ENCODE data around the gene LSAMP.

The LSAMP gene

GRCh38 chr3:115903843-115904242, 541.4 kb downstream of the LSAMP start:
- no peak overlapping the region for H3K4me3 ChIP-seq (ENCODE audit: low read depth, low read length)

GRCh38 chr3:115901008-115901407, 544.3 kb downstream of the LSAMP start:
- Histone ChIP-seq H3K4me1 (ENCODE audit: control insufficient read depth, insufficient read depth, low read length) (peaks cover 6% of the 10 kb centered on the region; the same call in 1 of the 2 replicates), H3K36me3 (ENCODE audit: control insufficient read depth, insufficient read depth, low read length) (no peaks in the 10 kb centered on the region), H3K27ac (ENCODE audit: low read depth, low read length) (no peak overlapping the region), H3K27me3 (ENCODE audit: control insufficient read depth, insufficient read depth, low read length) (no peaks in the 10 kb centered on the region), H3K4me3 (ENCODE audit: low read depth, low read length) (no peak overlapping the region), H3K9me3 (ENCODE audit: control insufficient read depth, insufficient read depth, low read depth, low read length) (no peaks in the 10 kb centered on the region), H3K9ac (ENCODE audit: low read length) (no peak overlapping the region)

More at GRCh38 chr3:115903843-115904242, 541.4 kb downstream of the LSAMP start:
- H3K27ac ChIP-seq (ENCODE audit: low read depth, low read length): no peak overlapping the region
- H3K9me3 ChIP-seq (ENCODE audit: control insufficient read depth, insufficient read depth, low read depth, low read length): no peaks in the 10 kb centered on the region
- no peak overlapping the region for H3K9ac ChIP-seq (ENCODE audit: low read length)
- no peaks in the 10 kb centered on the region for H3K27me3 ChIP-seq (ENCODE audit: control insufficient read depth, insufficient read depth, low read length)
- no peaks in the 10 kb centered on the region for H3K36me3 ChIP-seq (ENCODE audit: control insufficient read depth, insufficient read depth, low read length)
- peaks cover 3% of the 10 kb centered on the region; the same call in 1 of the 2 replicates for H3K4me1 ChIP-seq (ENCODE audit: control insufficient read depth, insufficient read depth, low read length)

GRCh38 chr3:115899535-115899934, 545.8 kb downstream of the LSAMP start:
- no peaks in the 10 kb centered on the region for H3K36me3 ChIP-seq (ENCODE audit: control insufficient read depth, insufficient read depth, low read length)

GRCh38 chr3:115898656-115899410, 546.5 kb downstream of the LSAMP start:
- Histone ChIP-seq H3K27ac (ENCODE audit: low read depth, low read length) (no peak overlapping the region), H3K36me3 (ENCODE audit: control insufficient read depth, insufficient read depth, low read length) (no peaks in the 10 kb centered on the region), H3K27me3 (ENCODE audit: control insufficient read depth, insufficient read depth, low read length) (no peaks in the 10 kb centered on the region), H3K4me3 (ENCODE audit: low read depth, low read length) (no peak overlapping the region), H3K4me1 (ENCODE audit: control insufficient read depth, insufficient read depth, low read length) (peaks cover 9% of the 10 kb centered on the region), H3K9ac (ENCODE audit: low read length) (no peak overlapping the region), H3K9me3 (ENCODE audit: control insufficient read depth, insufficient read depth, low read depth, low read length) (no peaks in the 10 kb centered on the region)

More at GRCh38 chr3:115899535-115899934, 545.8 kb downstream of the LSAMP start:
- Histone ChIP-seq H3K4me1 (ENCODE audit: control insufficient read depth, insufficient read depth, low read length) (peaks cover 9% of the 10 kb centered on the region), H3K9me3 (ENCODE audit: control insufficient read depth, insufficient read depth, low read depth, low read length) (no peaks in the 10 kb centered on the region), H3K9ac (ENCODE audit: low read length) (no peak overlapping the region), H3K4me3 (ENCODE audit: low read depth, low read length) (no peak overlapping the region), H3K27ac (ENCODE audit: low read depth, low read length) (no peak overlapping the region), H3K27me3 (ENCODE audit: control insufficient read depth, insufficient read depth, low read length) (no peaks in the 10 kb centered on the region)

- no peaks in the 10 kb centered on the region for H3K27me3 ChIP-seq (ENCODE audit: control insufficient read depth, insufficient read depth, low read length)
- no peaks in the 10 kb centered on the region for H3K9me3 ChIP-seq (ENCODE audit: control insufficient read depth, insufficient read depth, low read depth, low read length)
Measured at GRCh38 chr3:115891006-115891636, 554.2 kb downstream of the LSAMP start.

GRCh38 chr3:115890579-115890978, 554.7 kb downstream of the LSAMP start:
- Histone ChIP-seq H3K27me3 (ENCODE audit: control insufficient read depth, insufficient read depth, low read length) (no peaks in the 10 kb centered on the region), H3K4me3 (ENCODE audit: low read depth, low read length) (no peak overlapping the region), H3K4me1 (ENCODE audit: control insufficient read depth, insufficient read depth, low read length) (peaks cover 3% of the 10 kb centered on the region), H3K9ac (ENCODE audit: low read length) (no peak overlapping the region), H3K9me3 (ENCODE audit: control insufficient read depth, insufficient read depth, low read depth, low read length) (no peaks in the 10 kb centered on the region), H3K27ac (ENCODE audit: low read depth, low read length) (no peak overlapping the region), H3K36me3 (ENCODE audit: control insufficient read depth, insufficient read depth, low read length) (no peaks in the 10 kb centered on the region)

More at GRCh38 chr3:115891006-115891636, 554.2 kb downstream of the LSAMP start:
- Histone ChIP-seq H3K27ac (ENCODE audit: low read depth, low read length) (no peak overlapping the region), H3K36me3 (ENCODE audit: control insufficient read depth, insufficient read depth, low read length) (no peaks in the 10 kb centered on the region), H3K9ac (ENCODE audit: low read length) (no peak overlapping the region), H3K4me1 (ENCODE audit: control insufficient read depth, insufficient read depth, low read length) (peaks cover 3% of the 10 kb centered on the region), H3K4me3 (ENCODE audit: low read depth, low read length) (no peak overlapping the region)

- H3K27ac ChIP-seq (ENCODE audit: low read depth, low read length): no peak overlapping the region
- no peaks in the 10 kb centered on the region for H3K9me3 ChIP-seq (ENCODE audit: control insufficient read depth, insufficient read depth, low read depth, low read length)
- H3K9ac ChIP-seq (ENCODE audit: low read length): no peak overlapping the region
- no peaks in the 10 kb centered on the region for H3K27me3 ChIP-seq (ENCODE audit: control insufficient read depth, insufficient read depth, low read length)
- H3K4me1 ChIP-seq (ENCODE audit: control insufficient read depth, insufficient read depth, low read length): no peaks in the 10 kb centered on the region
- no peak overlapping the region for H3K4me3 ChIP-seq (ENCODE audit: low read depth, low read length)
- H3K36me3 ChIP-seq (ENCODE audit: control insufficient read depth, insufficient read depth, low read length): no peaks in the 10 kb centered on the region; the same call in 1 of the 2 replicates
Measured at GRCh38 chr3:115885621-115886020, 559.7 kb downstream of the LSAMP start.

GRCh38 chr3:115877615-115877899, 567.7 kb downstream of the LSAMP start:
- H3K9ac ChIP-seq (ENCODE audit: low read length): no peak overlapping the region
- H3K4me3 ChIP-seq (ENCODE audit: low read depth, low read length): no peak overlapping the region
- no peaks in the 10 kb centered on the region for H3K27me3 ChIP-seq (ENCODE audit: control insufficient read depth, insufficient read depth, low read length)

GRCh38 chr3:115876876-115877614, 568.2 kb downstream of the LSAMP start:
- H3K4me1 ChIP-seq (ENCODE audit: control insufficient read depth, insufficient read depth, low read length): peaks cover 3% of the 10 kb centered on the region; the same call in 1 of the 2 replicates
- no peak overlapping the region for H3K9ac ChIP-seq (ENCODE audit: low read length)
- H3K4me3 ChIP-seq (ENCODE audit: low read depth, low read length): no peak overlapping the region
- no peaks in the 10 kb centered on the region for H3K27me3 ChIP-seq (ENCODE audit: control insufficient read depth, insufficient read depth, low read length)
- H3K9me3 ChIP-seq (ENCODE audit: control insufficient read depth, insufficient read depth, low read depth, low read length): no peaks in the 10 kb centered on the region
- H3K27ac ChIP-seq (ENCODE audit: low read depth, low read length): no peak overlapping the region
- H3K36me3 ChIP-seq (ENCODE audit: control insufficient read depth, insufficient read depth, low read length): no peaks in the 10 kb centered on the region

More at GRCh38 chr3:115877615-115877899, 567.7 kb downstream of the LSAMP start:
- Histone ChIP-seq H3K9me3 (ENCODE audit: control insufficient read depth, insufficient read depth, low read depth, low read length) (no peaks in the 10 kb centered on the region), H3K27ac (ENCODE audit: low read depth, low read length) (no peak overlapping the region), H3K4me1 (ENCODE audit: control insufficient read depth, insufficient read depth, low read length) (peaks cover 3% of the 10 kb centered on the region; the same call in 1 of the 2 replicates), H3K36me3 (ENCODE audit: control insufficient read depth, insufficient read depth, low read length) (no peaks in the 10 kb centered on the region)

GRCh38 chr3:115875460-115875859, 569.8 kb downstream of the LSAMP start:
- Histone ChIP-seq H3K4me1 (ENCODE audit: control insufficient read depth, insufficient read depth, low read length) (peaks cover 3% of the 10 kb centered on the region; the same call in 1 of the 2 replicates), H3K27me3 (ENCODE audit: control insufficient read depth, insufficient read depth, low read length) (no peaks in the 10 kb centered on the region), H3K27ac (ENCODE audit: low read depth, low read length) (no peak overlapping the region), H3K9ac (ENCODE audit: low read length) (no peak overlapping the region), H3K4me3 (ENCODE audit: low read depth, low read length) (no peak overlapping the region), H3K9me3 (ENCODE audit: control insufficient read depth, insufficient read depth, low read depth, low read length) (no peaks in the 10 kb centered on the region), H3K36me3 (ENCODE audit: control insufficient read depth, insufficient read depth, low read length) (no peaks in the 10 kb centered on the region)

GRCh38 chr3:115871735-115872134, 573.6 kb downstream of the LSAMP start:
- no peaks in the 10 kb centered on the region for H3K9me3 ChIP-seq (ENCODE audit: control insufficient read depth, insufficient read depth, low read depth, low read length)
- H3K9ac ChIP-seq (ENCODE audit: low read length): no peak overlapping the region
- no peaks in the 10 kb centered on the region for H3K36me3 ChIP-seq (ENCODE audit: control insufficient read depth, insufficient read depth, low read length)
- H3K4me3 ChIP-seq (ENCODE audit: low read depth, low read length): no peak overlapping the region
- H3K4me1 ChIP-seq (ENCODE audit: control insufficient read depth, insufficient read depth, low read length): peaks cover 3% of the 10 kb centered on the region; the same call in 1 of the 2 replicates
- H3K27me3 ChIP-seq (ENCODE audit: control insufficient read depth, insufficient read depth, low read length): no peaks in the 10 kb centered on the region
- no peak overlapping the region for H3K27ac ChIP-seq (ENCODE audit: low read depth, low read length)

Measured in HUES6 (cell line).